NOMO-1 treated with DMSO at 0.1 percent for 48 hours (cell line): Measurements from ENCODE around the gene CASP8AP2.
"Not testable (repeated sequence)": the region's sequence is repeated elsewhere in the genome, so short reads cannot be mapped to it uniquely, and the experiment has no call there.

Experiments
- DNase-seq: peaks from one replicate; lab custom pipeline; 2025; ENCODE audit not compliant: unreplicated experiment; lab: John Stamatoyannopoulos, UW

The CASP8AP2 gene

GRCh38 chr6:89819336-89820130, 10.1 kb upstream of the CASP8AP2 start, which contains the start of gene MDN1:
TSS of gene MDN1 (minus strand) at chr6:89819794. CDS start at chr6:89819607, 187 bp downstream.
- peak; percentile 91 for DNase-seq

- no peak for DNase-seq
Observed at GRCh38 chr6:89826029-89826528, 3.6 kb upstream of the CASP8AP2 start.

GRCh38 chr6:89828475-89828987, 1.1 kb upstream of the CASP8AP2 start:
- DNase-seq, result not testable (repeated sequence)

GRCh38 chr6:89828988-89829471, 650 bp upstream of the CASP8AP2 start:
- peak; percentile 61 for DNase-seq

- DNase-seq, result no peak
Observed at GRCh38 chr6:89830170-89830809, 610 bp downstream of the CASP8AP2 start.

- DNase-seq, result no peak
Observed at GRCh38 chr6:89834884-89835792, 5.5 kb downstream of the CASP8AP2 start.

GRCh38 chr6:89836639-89837222, 7.1 kb downstream of the CASP8AP2 start:
- DNase-seq, result no peak

GRCh38 chr6:89840538-89840937, 10.9 kb downstream of the CASP8AP2 start:
- no peak for DNase-seq

GRCh38 chr6:89842228-89842627, 12.5 kb downstream of the CASP8AP2 start:
- no peak for DNase-seq

GRCh38 chr6:89843070-89843469, 13.4 kb downstream of the CASP8AP2 start:
- no peak for DNase-seq

- DNase-seq, result not testable (repeated sequence)
Observed at GRCh38 chr6:89847513-89847912, 17.8 kb downstream of the CASP8AP2 start.

GRCh38 chr6:89853068-89853467, 23.4 kb downstream of the CASP8AP2 start:
- DNase-seq, result no peak

GRCh38 chr6:89858041-89858440, 28.4 kb downstream of the CASP8AP2 start:
- DNase-seq, result peak; percentile 16

- no peak for DNase-seq
Observed at GRCh38 chr6:89859744-89860143, 30.1 kb downstream of the CASP8AP2 start.

- DNase-seq, result no peak
Observed at GRCh38 chr6:89862273-89862672, 32.6 kb downstream of the CASP8AP2 start.

- DNase-seq, result no peak
Observed at GRCh38 chr6:89862698-89863097, 33.0 kb downstream of the CASP8AP2 start.

GRCh38 chr6:89866024-89866678, 36.5 kb downstream of the CASP8AP2 start:
- DNase-seq, result no peak

GRCh38 chr6:89873721-89874120, 44.0 kb downstream of the CASP8AP2 start:
- DNase-seq, result no peak

GRCh38 chr6:89874438-89874837, 44.8 kb downstream of the CASP8AP2 start:
- DNase-seq, result no peak
